ENCODE results near the gene SMIM30. TPM values are rescaled to one million over a fixed set of nuclear protein-coding genes. Genes with fewer than 3 reads are reported as not detected.

Gene SMIM30
- total RNA-seq, 4 donors from 2014 or later: 7.2 to 41.3 (median 12.1) TPM

DNA sequence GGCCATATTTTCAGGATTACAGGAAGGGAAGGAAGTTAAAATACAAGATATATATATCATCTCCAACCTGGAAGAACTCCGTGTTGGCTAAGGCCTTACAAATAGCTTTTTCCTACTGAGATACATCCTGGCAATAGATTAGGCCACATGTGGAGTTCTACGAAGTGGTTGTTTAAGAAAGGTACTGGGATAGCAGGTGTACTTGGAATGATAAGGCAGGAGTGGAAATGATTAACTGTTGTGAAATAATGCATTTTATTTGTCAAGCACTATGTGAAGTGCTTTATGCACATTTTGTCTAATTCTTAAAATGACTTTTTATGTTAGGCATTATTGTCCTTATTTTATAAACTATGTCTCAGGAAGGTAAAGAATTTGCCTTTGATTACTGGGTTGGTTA, 18.9 kb upstream of the SMIM30 start:
- Histone ChIP-seq H3K27ac (no peak overlapping the region), H3K4me3 (no peak overlapping the region), H3K36me3 (no peaks in the 10 kb centered on the region), H3K4me1 (no peaks in the 10 kb centered on the region), H3K9me3 (no peaks in the 10 kb centered on the region), H3K27me3 (no peaks in the 10 kb centered on the region)
- no peak for TF ChIP-seq POLR2A (IDR thresholded peaks at IDR 0.05)
- TF ChIP-seq CTCF (IDR thresholded peaks at IDR 0.05): no peak
- no peak for DNase-seq

DNA sequence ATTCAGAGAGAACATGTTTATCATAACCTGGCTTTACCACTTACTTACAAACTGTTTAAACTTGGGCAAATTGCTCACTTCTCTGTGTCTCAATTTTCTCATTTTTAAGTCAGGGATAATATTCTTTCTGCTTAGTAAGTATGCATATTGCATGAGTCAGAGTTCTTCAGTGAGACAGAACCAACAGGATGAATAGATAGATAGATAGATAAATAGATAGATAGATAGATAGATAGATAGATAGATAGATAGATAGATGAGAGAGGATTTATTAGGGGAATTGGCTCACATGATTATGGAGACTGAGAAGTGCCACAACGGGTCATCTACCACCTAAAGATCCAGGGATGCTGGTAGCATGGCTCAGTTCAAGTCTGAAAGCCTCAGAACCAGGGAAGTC, 15.7 kb upstream of the SMIM30 start:
- no peaks in the 10 kb centered on the region for H3K9me3 ChIP-seq
- no peak overlapping the region for H3K27ac ChIP-seq
- H3K4me3 ChIP-seq: no peak overlapping the region
- no peaks in the 10 kb centered on the region for H3K27me3 ChIP-seq
- no peak for DNase-seq
- TF ChIP-seq POLR2A (IDR thresholded peaks at IDR 0.05): no peak
- no peak for TF ChIP-seq CTCF (IDR thresholded peaks at IDR 0.05)
- H3K36me3 ChIP-seq: no peaks in the 10 kb centered on the region
- H3K4me1 ChIP-seq: no peaks in the 10 kb centered on the region

DNA sequence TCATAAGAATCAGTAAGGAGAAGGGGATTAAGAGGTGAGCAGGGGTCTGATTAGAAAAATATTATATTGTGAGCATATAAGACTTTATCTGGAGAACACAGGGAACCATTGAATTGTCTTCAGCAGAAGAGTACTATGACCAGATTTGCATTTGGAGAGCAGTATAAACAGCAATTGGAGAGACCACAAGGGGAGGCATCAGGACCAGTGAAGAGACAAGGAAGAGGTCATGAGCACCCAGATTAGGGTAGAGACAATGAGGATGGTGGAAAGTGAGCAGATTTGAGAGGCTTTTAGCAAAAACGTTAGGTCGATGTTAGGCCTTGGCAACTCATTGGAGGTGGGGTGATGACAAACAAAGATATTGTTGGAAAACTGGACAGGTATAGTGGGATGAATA, 13.0 kb upstream of the SMIM30 start:
- DNase-seq: no peak
- TF ChIP-seq CTCF (IDR thresholded peaks at IDR 0.05) (no peak), POLR2A (IDR thresholded peaks at IDR 0.05) (no peak)
- Histone ChIP-seq H3K27me3 (no peaks in the 10 kb centered on the region), H3K9me3 (no peaks in the 10 kb centered on the region), H3K36me3 (no peaks in the 10 kb centered on the region), H3K4me1 (no peaks in the 10 kb centered on the region), H3K4me3 (no peak overlapping the region), H3K27ac (no peak overlapping the region)

- Histone ChIP-seq H3K36me3 (no peaks in the 10 kb centered on the region), H3K9me3 (no peaks in the 10 kb centered on the region), H3K27me3 (no peaks in the 10 kb centered on the region), H3K27ac (no peak overlapping the region), H3K4me1 (no peaks in the 10 kb centered on the region), H3K4me3 (no peak overlapping the region)
- TF ChIP-seq POLR2A (IDR thresholded peaks at IDR 0.05) (no peak), CTCF (IDR thresholded peaks at IDR 0.05) (no peak)
- DNase-seq: no peak
Measured at GRCh38 chr7:113128031-113128430, 9.7 kb upstream of the SMIM30 start.

- no peaks in the 10 kb centered on the region for H3K4me1 ChIP-seq
- H3K4me3 ChIP-seq: no peak overlapping the region
- no peak for TF ChIP-seq POLR2A (IDR thresholded peaks at IDR 0.05)
- H3K27ac ChIP-seq: no peak overlapping the region
- no peaks in the 10 kb centered on the region for H3K9me3 ChIP-seq
- H3K27me3 ChIP-seq: no peaks in the 10 kb centered on the region
- no peaks in the 10 kb centered on the region for H3K36me3 ChIP-seq
- DNase-seq: no peak
Measured at GRCh38 chr7:113125728-113126127, 7.4 kb upstream of the SMIM30 start.

GRCh38 chr7:113122744-113123143, 4.4 kb upstream of the SMIM30 start:
- no peaks in the 10 kb centered on the region for H3K9me3 ChIP-seq
- no peak overlapping the region for H3K27ac ChIP-seq
- peaks cover 0 to 2% (median 0%) of the 10 kb centered on the region in 4 donors for H3K4me1 ChIP-seq
- no peaks in the 10 kb centered on the region for H3K27me3 ChIP-seq
- TF ChIP-seq CTCF (IDR thresholded peaks at IDR 0.05): no peak
- no peak for TF ChIP-seq POLR2A (IDR thresholded peaks at IDR 0.05)
- H3K36me3 ChIP-seq: no peaks in the 10 kb centered on the region
- no peak for DNase-seq
- H3K4me3 ChIP-seq: no peak overlapping the region

All from Peyer's patch (tissue), 4 donors.